Medulla oblongata (tissue), 1 donor: Measurements from ENCODE around the gene COL4A2.

Experiments
- DNase-seq: peaks from one replicate; pipeline ENCODE4 v3.0.0-alpha.2; 2015; ENCODE audit errors: extremely low spot score

Gene COL4A2

DNA sequence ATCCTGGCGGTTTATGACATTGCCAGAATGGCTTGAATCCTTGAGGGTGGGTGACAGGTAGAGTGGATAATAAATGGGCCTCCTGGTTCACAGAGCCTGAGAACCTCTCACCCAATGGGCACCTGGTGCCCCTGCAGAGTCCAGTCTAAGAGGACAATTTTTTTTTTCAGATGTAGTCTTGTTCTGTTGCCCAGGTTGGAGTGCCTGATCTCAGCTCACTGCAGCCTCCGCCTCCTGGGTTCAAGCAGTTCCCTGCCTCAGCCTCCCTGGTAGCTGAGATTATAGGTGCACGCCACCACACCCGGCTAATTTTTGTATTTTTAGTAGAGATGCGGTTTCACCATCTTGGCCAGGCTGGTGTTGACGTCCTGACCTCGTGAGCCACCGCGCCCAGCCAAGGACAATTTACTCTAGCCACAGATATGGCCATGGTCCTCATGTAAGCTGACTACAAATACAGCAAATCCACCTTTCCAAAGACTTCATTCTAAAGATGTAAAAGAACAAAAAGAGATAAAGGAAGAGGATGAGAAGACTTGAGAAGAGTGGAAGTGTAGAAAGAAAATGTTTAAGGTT lies 33.0 kb downstream of the COL4A2 start:
- no peak for DNase-seq

DNA sequence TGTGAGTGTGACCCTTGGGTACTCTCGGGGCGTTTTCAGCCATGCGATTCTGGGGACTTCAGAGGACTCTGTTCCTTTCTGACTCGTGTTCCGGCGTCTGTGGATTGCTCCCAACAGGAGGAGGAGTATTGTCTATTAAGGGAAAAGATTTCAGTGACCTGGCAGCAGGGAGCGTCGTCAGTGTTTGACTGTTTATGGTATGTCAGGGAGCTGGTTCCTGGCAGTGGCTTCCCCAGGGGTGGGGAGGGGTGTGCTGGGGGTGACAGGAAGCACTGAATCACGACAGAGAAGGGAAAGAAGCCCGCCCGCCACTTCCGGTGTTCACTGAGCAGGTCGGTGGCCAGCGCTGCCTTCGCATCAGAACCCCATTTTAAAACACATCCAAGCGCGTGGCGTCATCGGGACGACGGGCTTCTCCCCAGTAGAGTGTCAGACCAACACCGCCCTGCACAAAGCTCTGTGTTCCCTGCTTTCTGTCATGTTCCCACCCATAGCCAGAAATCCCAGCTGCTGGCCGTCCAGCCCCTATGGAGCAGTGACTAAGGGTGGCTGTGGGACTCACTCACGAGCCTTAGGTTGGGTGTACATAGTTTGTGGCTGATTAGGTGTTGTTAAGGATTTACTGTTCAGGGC lies 33.8 kb downstream of the COL4A2 start:
- peak; percentile 18 for DNase-seq

DNA sequence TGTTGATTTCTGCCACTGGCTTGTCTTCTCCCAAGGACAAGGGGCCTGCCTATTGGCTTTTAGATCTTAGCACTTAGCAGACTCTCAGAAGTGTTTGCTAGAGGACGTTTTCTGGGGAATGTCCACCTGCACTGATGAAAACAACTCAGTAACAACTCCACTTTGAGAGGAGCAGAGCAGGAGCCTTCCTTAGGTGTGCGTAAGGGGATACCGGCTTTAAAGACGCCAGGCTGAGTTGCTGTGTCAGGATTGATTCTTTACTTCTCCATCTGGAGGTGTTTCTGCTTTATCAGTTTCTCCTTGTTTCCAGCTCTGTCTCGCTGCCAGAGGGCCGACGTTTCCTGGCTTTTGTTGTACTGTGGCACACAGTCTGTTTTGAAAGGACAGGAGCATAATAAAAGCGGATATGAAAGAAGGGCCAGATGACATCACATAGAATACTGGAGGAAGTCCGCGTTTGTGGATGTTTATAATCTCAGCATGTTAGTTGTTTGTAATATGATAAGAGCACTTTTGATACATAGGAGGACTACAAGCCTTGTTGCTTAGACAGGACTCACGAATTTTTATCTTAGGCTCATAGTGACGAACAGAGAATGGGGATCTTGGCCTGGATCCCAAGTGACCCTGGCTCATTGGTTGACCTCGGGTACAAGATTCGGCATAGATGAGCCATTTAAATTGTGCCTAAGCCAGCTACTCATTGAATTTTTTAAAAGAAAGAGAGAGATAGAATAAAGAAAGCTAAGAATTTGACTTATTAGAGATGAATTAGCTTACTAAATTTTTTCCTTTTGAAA lies 34.6 kb downstream of the COL4A2 start:
- DNase-seq, result peak; percentile 64

DNA sequence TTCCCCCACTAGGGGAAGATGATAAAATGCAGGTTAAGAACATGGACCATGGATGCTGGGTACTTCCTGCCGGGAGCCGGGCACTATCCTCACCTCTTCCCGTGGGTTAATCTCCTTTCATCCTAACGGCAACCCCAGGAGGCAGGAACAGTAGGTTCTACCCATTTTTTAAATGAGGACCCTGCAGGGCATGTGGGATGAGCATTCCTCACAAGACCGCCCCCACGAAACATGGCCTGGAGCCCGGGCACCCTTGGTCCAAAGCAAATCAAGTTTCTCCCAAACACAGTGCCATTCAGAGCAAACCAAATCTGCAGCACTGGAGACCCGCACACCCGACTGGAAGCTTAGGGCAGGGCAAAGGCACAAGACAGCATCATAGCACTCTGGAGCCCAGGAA lies 35.4 kb downstream of the COL4A2 start:
- DNase-seq, result no peak

DNA sequence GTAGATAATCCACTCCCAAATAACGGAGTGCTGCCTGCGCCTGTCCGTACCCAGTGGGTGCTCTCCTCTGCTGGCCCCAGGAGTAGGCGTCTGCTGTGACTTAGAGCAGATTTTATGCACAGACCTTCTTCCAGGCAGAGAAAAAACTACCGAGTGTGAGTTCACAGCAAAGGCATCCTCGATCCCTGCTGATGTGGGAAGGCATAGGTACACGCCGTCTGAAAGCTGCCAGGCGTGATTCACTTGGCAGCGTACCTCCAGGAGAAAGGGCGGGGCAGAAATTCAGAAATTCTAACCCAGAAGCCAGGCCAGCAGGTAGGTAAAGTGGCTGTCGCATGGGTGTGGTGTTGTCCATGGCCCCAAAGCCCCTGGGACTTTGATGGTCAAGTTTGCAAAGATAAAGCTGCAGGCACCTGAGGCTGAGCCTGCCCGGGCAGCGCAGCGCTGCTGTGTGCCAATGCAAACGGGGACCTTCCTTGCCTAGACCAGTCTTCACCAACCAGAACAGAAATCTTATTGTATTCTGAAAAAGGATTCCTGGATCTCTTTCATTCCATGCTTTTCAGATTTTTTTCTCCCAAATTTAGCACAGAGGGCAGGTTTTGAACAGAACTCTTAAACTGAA lies 36.3 kb downstream of the COL4A2 start:
- no peak for DNase-seq

DNA sequence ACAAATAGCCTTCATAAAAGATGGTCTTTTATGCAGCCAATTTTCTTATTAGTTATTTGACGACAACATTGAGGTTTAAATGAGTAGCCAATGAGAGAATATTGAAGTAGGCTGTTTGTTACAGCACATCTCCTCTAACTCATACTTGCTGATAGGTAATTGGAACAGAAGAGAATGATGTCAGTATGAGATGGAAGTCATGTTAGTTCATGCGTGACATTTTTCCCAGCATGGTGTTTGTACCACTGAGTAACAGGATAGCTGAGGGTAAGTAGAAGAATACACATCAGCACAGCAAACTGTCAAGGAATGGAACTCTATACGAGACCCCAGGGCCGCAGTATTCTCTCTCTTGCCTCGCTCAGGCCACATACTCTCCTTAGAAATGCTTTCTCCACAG lies 37.2 kb downstream of the COL4A2 start:
- no peak for DNase-seq

DNA sequence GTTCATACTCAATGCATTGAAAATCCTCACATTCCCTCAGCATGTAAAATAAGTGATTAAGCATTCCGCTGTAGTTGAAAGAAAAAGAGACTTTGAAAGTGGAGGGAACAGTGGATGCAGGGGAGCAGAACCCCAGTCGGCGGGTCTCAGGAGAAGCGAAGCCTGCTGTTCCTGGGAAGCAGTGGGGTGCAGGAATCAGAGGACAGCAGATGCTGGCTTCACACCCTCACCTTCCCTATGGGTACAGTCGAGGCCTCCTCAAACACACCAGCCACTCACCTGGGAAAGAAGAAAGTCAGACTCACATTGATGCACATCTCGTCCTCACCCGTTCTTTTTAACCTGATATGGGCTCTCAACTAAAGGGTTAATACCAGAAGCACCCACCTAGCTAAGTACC lies 38.2 kb downstream of the COL4A2 start:
- DNase-seq, result no peak

DNA sequence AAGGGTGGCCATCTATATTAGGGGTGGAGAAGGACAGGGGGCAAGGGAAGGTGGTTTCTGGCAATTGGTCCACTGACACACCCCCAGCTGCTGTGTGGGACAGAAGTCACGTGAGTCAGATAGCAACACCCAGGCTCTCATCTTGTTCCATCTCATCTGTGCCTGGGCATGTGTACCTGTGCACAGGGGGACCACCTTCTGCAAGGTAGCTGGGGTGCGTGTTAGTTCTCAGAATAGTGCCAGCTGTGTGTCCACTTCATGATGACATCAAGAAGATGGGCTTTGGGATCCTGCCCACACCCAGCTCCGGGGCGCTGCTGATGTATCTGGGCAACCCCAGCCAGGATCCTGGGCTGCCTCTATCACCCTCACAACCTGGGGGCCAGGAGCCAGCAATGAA lies 38.6 kb downstream of the COL4A2 start:
- no peak for DNase-seq

DNA sequence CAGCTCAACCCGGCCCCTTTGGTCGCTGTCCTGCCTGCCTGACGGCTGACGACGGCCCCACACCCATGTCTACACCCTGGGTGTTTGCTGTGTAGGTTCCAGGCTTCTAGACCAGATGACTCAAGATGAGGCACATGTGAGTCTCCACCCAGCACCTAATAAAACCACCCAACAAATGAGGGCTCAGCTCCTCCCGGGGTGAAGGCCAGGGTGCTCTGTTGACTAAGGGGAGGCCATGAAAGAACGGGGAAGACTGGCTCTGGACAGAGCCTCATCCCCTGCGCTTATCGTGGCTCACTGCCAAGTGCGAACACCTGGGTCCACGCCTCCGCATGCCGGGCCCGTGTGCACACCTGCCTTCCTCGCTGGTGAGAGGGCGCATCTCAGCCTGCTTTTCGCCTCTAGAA lies 39.6 kb downstream of the COL4A2 start:
- DNase-seq, result no peak

DNA sequence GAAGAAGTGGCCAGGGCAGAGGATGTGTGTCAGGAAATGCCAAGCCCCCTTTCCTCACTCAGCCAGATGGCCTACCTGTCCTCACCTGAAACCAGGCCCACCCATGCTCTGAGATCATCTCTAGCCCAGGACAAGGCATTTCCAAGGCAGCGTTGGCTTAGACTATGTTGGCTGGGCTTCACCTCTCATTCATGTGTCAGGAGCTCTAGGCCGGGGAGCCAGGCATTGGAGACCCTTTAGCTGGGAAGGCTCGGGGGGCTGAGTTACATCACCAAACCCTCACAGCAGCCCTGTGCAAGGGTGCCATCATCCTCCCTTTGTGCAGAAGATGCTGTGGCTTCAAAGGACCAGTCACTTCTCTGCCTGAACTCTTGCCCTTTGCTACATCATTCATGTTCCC lies 40.0 kb downstream of the COL4A2 start:
- DNase-seq, result no peak

DNA sequence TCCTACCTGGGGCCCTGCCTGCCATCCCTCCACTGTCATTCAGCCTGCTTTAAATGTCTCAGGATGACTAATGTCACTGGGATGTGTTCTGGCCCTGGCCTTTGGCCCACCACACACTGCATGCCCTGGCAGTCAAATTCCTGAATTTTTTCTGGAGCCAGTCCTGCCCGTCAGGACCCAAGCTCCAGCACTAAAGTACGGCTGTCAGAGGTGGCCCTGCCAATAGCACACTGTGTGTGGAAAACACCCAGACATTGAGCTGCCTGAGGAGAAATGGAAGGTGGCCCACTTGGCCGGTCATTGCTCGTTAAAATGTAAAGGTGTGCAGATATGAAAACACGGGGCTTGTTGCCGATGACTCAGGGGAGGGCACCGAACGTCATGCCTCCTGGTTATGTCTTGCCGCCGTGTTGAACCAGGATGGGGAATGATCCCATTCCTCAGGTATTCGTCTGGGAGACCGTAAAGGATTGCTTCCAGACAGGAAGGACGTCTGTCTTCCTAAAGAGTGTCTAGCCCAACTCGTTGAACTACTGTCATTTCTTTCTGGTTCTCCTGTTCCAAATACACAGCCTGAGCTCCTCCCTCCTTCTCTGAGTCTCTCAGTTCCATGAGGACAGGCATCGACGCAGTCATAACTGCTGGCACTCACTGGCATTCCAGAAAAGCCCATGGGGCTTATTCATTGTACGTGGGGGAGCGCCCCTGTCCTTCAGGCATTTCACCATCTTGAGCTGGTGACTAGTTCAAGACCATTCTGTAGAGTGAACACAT lies 40.6 kb downstream of the COL4A2 start:
- DNase-seq, result no peak

DNA sequence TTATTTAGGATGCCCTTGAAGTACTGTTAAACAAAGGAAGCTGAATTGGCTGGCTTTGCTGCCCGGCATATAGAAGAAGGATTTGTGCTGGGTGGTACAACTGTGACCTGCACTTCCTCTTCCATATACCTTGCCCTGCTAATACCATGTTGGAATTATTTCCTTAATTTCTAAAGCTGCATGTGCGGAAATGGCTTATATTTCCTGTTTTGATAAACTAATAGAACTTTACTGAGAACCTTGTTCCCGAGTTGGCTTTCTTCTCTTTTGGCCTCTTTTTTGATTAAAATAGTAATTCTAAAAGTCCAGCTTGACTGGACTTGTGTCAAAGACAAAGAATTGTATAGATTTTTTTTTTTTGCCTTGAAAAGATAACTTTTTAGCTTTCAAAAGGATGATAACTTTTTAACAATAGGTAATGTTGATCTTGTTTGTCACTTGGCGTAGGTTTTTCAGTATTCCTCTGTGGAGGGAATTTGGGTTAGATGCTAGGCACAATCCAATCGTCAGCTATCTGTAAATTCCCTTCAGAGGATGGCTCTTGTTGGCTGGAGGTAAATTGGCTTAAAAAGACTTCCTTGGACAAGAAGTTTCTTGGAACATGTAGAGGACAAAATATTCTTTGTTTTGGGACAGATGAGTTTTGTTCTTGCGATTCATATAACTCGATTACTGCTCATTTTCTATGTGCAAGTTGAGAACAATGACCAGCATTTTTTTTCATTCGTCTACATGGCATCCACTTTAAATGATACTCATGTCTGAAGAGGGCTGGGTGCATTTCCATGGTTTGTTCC lies 41.4 kb downstream of the COL4A2 start:
- no peak for DNase-seq

DNA sequence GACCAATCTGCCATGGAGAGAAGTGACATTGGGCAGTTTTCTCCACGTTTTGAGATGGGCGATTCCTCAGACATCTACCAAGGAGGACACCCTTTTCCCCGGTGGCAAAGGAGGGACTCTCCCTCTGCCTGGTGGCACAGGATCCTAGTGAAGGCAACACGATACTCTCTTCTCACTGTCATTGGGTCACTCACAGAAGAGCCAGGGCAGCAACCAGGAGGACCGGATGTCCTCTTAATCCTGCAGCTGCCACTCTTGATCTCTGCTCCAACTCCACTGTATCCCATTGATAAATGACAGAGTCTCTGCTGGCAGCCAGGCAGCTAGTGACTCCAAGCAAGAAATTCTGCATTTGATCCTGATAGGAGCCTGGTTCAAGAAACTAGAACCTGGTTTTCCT lies 42.2 kb downstream of the COL4A2 start:
- no peak for DNase-seq

DNA sequence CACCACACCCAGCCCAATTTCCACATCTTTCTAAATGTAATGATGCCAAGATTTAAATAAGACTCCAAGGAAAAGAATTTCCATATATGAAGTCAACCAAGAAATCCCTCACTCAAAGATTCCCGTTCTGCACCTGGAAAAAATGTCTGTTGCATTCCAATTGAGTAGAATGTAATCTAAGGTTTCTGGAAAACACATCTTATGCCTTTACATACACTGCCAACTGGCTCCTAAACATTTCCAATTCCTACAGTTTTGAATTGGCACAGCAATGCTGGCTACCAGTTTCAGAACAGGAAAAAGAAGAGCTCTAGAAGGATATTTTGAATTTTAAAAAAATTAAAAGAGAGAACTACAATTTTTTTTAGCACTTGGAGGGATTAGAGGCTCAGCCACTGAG lies 43.0 kb downstream of the COL4A2 start:
- no peak for DNase-seq

DNA sequence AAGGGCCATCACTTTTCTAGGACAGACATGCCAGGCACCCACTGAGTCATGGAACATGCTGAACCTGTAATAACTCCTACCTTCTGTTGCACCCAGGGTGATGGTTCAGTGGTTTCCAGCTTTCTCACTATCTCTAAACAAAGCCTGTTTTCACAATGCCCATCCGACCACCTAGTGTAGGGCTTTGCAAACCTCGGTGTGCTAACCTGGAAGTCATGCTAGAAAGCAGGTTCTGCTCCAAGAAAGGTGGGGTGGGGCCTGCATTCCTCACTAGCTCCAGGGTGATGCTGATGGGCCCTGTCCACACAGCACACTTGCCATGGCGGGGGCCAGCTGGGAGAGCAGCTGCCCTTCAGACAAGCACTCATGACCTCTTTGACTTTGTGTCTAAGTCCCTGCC lies 43.4 kb downstream of the COL4A2 start:
- DNase-seq, result no peak

DNA sequence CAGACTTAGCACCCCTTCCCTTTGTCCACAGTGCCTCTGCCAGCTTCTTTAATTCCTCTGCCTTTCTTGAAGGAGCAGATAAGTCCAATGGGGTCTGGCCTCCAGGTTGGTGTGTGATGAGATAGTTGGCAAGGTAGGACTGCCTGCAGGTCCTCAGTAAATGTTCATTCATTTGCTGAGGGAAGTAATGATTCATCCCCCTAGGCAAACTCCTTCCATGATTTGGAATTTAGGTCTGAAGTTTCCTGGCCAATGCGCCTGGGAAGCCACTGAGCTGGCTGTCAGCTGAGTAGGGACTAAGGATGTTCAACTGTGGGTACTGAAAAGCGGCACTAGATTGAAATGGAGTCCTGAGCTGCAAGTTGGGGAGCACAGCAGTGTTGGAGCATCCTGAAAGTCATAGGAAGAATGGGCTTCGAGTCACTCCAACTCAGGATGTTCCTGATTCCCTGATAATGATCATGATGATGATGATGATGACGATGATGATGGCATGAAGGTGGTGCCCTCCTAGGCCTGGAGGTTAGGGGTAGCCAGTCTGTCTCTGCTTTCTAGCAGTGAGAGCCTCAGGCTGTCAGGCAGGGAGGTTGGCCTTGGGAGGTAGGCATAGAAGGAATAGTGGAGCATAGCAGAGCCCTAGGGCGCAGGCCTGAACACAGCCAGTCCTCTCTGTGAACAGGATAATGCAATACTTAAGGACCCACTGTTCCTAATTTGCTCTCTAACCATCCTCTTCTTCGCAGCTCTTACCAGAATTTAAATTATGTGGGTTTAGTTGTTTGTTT lies 44.7 kb downstream of the COL4A2 start:
- DNase-seq, result no peak

DNA sequence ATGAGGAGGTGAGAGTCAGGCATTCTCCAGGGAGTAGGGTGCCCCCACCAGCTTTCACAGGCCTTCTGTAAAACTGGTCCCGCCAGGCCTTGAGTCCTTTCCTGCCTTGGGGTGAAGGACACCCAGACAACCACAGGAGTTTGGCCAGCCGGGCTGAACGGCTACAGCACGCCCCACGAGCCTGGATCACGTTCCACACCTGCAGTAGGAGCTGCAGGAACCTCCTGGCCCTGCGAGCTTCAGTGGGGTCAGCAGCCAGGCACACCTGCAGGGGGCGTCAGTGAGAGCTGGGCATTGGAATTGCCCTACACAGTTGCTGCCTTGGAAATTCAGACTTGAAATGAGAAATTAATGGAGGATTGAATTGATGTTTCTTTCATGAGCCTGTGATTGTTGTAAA lies 45.7 kb downstream of the COL4A2 start:
- no peak for DNase-seq

DNA sequence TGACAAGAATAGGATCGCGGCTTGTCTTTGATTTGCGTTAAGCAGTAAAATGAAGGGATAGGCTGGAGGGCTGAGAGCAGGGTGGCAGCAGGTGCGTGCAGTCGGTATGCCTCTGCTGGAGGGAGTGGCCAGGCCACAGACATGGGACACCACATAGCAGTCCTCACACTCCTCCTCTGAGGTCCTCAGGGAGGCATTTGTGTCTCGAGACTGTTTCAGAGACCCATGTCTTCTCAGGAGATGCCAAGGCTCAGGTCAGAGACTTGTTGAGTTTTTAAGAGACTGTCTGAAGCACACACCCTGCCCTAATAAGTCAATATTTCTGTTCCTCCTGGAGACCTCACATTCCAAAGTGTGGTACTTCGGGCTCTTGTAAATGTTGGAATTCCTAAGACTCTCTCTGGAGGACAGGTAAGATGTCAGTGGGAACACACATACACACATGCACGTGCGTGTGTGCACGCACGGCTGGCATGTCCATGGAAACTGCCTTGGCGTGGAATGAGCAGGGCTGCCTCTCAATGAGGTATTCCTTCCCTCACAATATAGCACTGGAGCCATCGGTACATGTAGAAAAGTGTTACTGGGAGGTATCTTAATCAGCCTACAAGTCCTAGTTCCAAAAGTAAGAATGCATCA lies 46.4 kb downstream of the COL4A2 start:
- DNase-seq, result no peak

DNA sequence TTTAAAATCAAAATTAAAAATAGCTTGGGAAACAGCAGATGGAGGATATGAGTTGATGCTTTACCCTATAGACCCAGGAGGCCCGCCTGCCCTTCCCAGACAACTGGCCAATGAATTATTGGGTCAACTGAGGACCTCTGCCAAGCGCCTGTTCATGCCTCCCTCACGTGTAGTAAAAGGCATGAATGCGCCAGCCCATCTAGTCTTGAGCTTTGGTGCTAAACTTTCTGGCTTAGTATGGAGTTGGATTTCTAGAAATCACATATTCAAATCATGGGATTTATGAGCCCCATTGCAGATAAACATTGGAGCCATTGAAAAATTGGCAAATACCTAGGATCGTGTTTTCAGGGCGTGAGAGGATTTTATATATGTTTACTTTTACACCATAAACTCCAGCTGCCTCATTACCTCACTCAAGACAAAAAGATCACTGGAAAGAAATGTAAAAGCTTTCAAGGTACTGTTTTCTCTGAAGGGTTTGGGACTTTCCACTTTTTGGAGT lies 47.1 kb downstream of the COL4A2 start:
- DNase-seq, result no peak
